Neuronal stem cell (in vitro differentiated cells): ENCODE results near the gene NF2.

Experiments
- DNase-seq: peaks from one replicate; pipeline ENCODE4 v3.0.0-alpha.2; 2013; ENCODE audit warnings: low spot score
- H2AFZ ChIP-seq: one replicate; pipeline ENCODE4 v1.6.1; 2013; ENCODE audit warnings: mild to moderate bottlenecking, low read length, inconsistent platforms
- H2AK5ac ChIP-seq: 2 replicates; pipeline ENCODE4 v1.6.1; 2013; ENCODE audit warnings: low read depth, mild to moderate bottlenecking, inconsistent platforms, low read length, moderate library complexity, mixed read lengths
- H2BK120ac ChIP-seq: 2 replicates; pipeline ENCODE4 v1.6.1; 2013; ENCODE audit warnings: low read depth, mild to moderate bottlenecking, inconsistent platforms, low read length, moderate library complexity, mixed read lengths
- H2BK12ac ChIP-seq: one replicate; pipeline ENCODE4 v1.6.1; 2013; ENCODE audit warnings: low read length, inconsistent platforms
- H2BK15ac ChIP-seq: 2 replicates; pipeline ENCODE4 v1.6.1; 2013; ENCODE audit warnings: mild to moderate bottlenecking, low read length, inconsistent platforms, mixed read lengths
- H2BK5ac ChIP-seq: one replicate; pipeline ENCODE4 v1.6.1; 2013; ENCODE audit warnings: inconsistent platforms, mild to moderate bottlenecking, low read length, moderate library complexity
- H3K14ac ChIP-seq: one replicate; pipeline ENCODE4 v1.6.1; 2013; ENCODE audit warnings: low read length, inconsistent platforms
- H3K18ac ChIP-seq: 2 replicates; pipeline ENCODE4 v1.6.1; 2013; ENCODE audit warnings: low read length, inconsistent platforms
- H3K23ac ChIP-seq: 2 replicates; pipeline ENCODE4 v1.6.1; 2013; ENCODE audit warnings: low read depth, mild to moderate bottlenecking, mixed read lengths, low read length, inconsistent platforms; ENCODE audit not compliant: poor library complexity
- H3K27ac ChIP-seq: replicated peaks from 3 replicates; pipeline ENCODE4 v1.5.1; 2013; ENCODE audit warnings: low read length, inconsistent platforms
- H3K27me3 ChIP-seq, 3 experiments: 2 replicates each; pipeline ENCODE4 v1.6.1; 2013; ENCODE audit warnings: low read length in 3 of 3, mild to moderate bottlenecking in 2 of 3, inconsistent platforms in 1 of 3, low read depth in 1 of 3, mixed read lengths in 1 of 3, moderate library complexity in 1 of 3; ENCODE audit not compliant: control insufficient read depth in 3 of 3, insufficient read depth in 3 of 3
- H3K36me3 ChIP-seq, 2 donors: replicated peaks in 1 of 2; 2 replicates each; pipeline ENCODE4 v1.6.1; 2013; ENCODE audit warnings: low read length in 2 of 2; ENCODE audit not compliant: control insufficient read depth in 2 of 2, insufficient read depth in 2 of 2
- H3K4ac ChIP-seq: 2 replicates; pipeline ENCODE4 v1.6.1; 2013; ENCODE audit warnings: inconsistent platforms, mild to moderate bottlenecking, low read length, moderate library complexity
- H3K4me1 ChIP-seq, 2 donors: 1 replicate in 1 of 2; 2 replicates in 1 of 2; pipeline ENCODE4 v1.6.1; 2013; ENCODE audit warnings: low read length in 2 of 2, low read depth in 1 of 2; ENCODE audit not compliant: control insufficient read depth in 2 of 2, insufficient read depth in 1 of 2
- H3K4me2 ChIP-seq: one replicate; pipeline ENCODE4 v1.6.1; 2013; ENCODE audit warnings: mild to moderate bottlenecking, low read length, inconsistent platforms; ENCODE audit not compliant: insufficient read depth, poor library complexity, severe bottlenecking
- H3K4me3 ChIP-seq, 2 donors: 2 replicates each; pipeline ENCODE4 v1.5.1; 2013; ENCODE audit warnings: low read length in 2 of 2, mild to moderate bottlenecking in 2 of 2, inconsistent platforms in 1 of 2, moderate library complexity in 1 of 2
- H3K79me1 ChIP-seq: one replicate; pipeline ENCODE4 v1.6.1; 2013; ENCODE audit warnings: low read depth, mild to moderate bottlenecking, inconsistent platforms, low read length, moderate library complexity
- H3K9ac ChIP-seq: one replicate; pipeline ENCODE4 v1.6.1; 2013; ENCODE audit warnings: mild to moderate bottlenecking, low read depth, low read length, inconsistent platforms; ENCODE audit not compliant: poor library complexity
- H3K9me3 ChIP-seq, 2 donors: replicated peaks in 1 of 2; 2 replicates each; pipeline versions ENCODE3 to v1.6.1; 2013; ENCODE audit warnings: low read length in 2 of 2, mild to moderate bottlenecking in 2 of 2, inconsistent platforms in 1 of 2, low read depth in 1 of 2, mixed read lengths in 1 of 2, moderate library complexity in 1 of 2; ENCODE audit not compliant: control insufficient read depth in 2 of 2, insufficient read depth in 1 of 2
- H4K8ac ChIP-seq: one replicate; pipeline ENCODE4 v1.6.1; 2013; ENCODE audit warnings: low read depth, mild to moderate bottlenecking, inconsistent platforms, low read length, moderate library complexity
- H4K91ac ChIP-seq: one replicate; pipeline ENCODE4 v1.6.1; 2013; ENCODE audit warnings: low read length, low read depth, mild to moderate bottlenecking, inconsistent platforms; ENCODE audit not compliant: poor library complexity
- WGBS, 2 donors: extraction: QIAGEN DNeasy Blood & Tissue Kit; methylation state at CpG; one replicate each; pipeline ENCODE4 v1.1.7; 2013; ENCODE audit warnings: missing lambda C conversion rate in 2 of 2, mixed read lengths in 1 of 2; ENCODE audit not compliant: insufficient read length in 2 of 2, insufficient replicate concordance in 1 of 2; ENCODE audit errors: extremely low coverage in 2 of 2; 5-methylcytosine and 5-hydroxymethylcytosine counted together

NF2 gene

DNA sequence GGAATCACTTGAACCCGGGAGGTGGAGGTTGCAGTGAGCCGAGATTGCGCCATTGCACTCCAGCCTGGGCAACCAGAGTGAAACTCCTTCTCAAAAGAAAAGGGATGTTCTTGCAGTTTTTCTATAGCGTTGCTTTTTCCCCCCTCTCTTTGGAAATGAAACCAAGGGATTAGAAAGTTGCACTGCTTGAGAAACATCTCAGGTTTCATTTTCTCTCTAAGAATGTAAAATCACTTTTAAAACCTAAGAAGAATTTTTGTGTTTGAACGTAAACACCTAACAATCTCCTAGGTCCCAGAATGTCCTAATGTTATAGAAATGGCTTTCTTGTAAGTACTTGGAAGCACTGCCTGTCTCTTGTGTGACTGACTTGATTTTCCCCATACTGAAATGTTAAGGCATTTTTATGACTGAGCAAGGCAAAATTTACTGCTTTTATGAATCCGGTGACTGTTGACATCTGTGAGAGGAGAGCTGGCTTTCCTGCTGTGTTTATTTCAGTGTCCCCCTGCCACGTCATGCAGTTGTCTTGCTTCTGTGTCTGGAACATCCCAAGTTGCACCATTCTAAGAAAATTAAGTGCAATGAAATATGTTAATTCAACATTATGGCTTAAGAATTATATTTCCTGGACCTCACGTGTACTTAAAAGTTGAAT, 37.7 kb downstream of the NF2 start:
- Histone ChIP-seq H4K91ac (no peak overlapping the region), H3K14ac (no peak overlapping the region), H3K79me1 (no peaks in the 10 kb centered on the region), H3K27ac (no peak overlapping the region), H3K23ac (no peak overlapping the region), H3K36me3 (peaks cover 4 to 48% of the 10 kb centered on the region in 2 donors), H3K4me2 (no peak overlapping the region), H2AFZ (no peak overlapping the region), H2AK5ac (no peak overlapping the region), H4K8ac (no peak overlapping the region), H3K9ac (no peak overlapping the region), H3K4me3 (no peak overlapping the region), H3K9me3 (peaks cover 2 to 4% of the 10 kb centered on the region in 2 donors), H3K4me1 (peaks cover 0 to 2% of the 10 kb centered on the region in 2 donors), H3K4ac (no peak overlapping the region), H2BK120ac (no peak overlapping the region), H3K18ac (no peak overlapping the region), H2BK12ac (no peak overlapping the region), H2BK15ac (no peak overlapping the region), H3K27me3 (no peaks in the 10 kb centered on the region), H2BK5ac (no peak overlapping the region)
- WGBS, 2 donors, result no CpG with 5 or more reads among the region's 8 CpGs
- DNase-seq, result no peak

GRCh38 chr22:29641700-29642330, 38.4 kb downstream of the NF2 start:
- H3K4me2 ChIP-seq, result no peak overlapping the region
- H3K9me3 ChIP-seq, result peaks cover 2 to 4% of the 10 kb centered on the region in 2 donors
- no peaks in the 10 kb centered on the region for H3K27me3 ChIP-seq
- H3K14ac ChIP-seq, result no peak overlapping the region
- no peak overlapping the region for H2AK5ac ChIP-seq
- H3K79me1 ChIP-seq, result no peaks in the 10 kb centered on the region
- no peak overlapping the region for H2BK12ac ChIP-seq
- H2BK15ac ChIP-seq, result no peak overlapping the region
- H3K4ac ChIP-seq, result no peak overlapping the region
- no peak overlapping the region for H3K18ac ChIP-seq
- H2BK120ac ChIP-seq, result no peak overlapping the region
- H2BK5ac ChIP-seq, result no peak overlapping the region
- H3K4me3 ChIP-seq, result no peak overlapping the region
- WGBS, 2 donors, result no CpG with 5 or more reads among the region's 10 CpGs
- peaks cover 4 to 48% of the 10 kb centered on the region in 2 donors for H3K36me3 ChIP-seq
- H3K27ac ChIP-seq, result no peak overlapping the region
- H4K91ac ChIP-seq, result no peak overlapping the region
- no peak overlapping the region for H3K9ac ChIP-seq
- H3K4me1 ChIP-seq, result no peaks in the 10 kb centered on the region
- DNase-seq, result no peak
- H4K8ac ChIP-seq, result no peak overlapping the region
- H2AFZ ChIP-seq, result no peak overlapping the region
- no peak overlapping the region for H3K23ac ChIP-seq

- Histone ChIP-seq H3K4ac (no peak overlapping the region), H3K14ac (no peak overlapping the region), H3K9me3 (peaks cover 2 to 4% of the 10 kb centered on the region in 2 donors), H3K9ac (no peak overlapping the region), H3K27me3 (no peaks in the 10 kb centered on the region), H4K91ac (no peak overlapping the region), H3K23ac (no peak overlapping the region), H3K27ac (no peak overlapping the region), H2AK5ac (no peak overlapping the region), H3K36me3 (peaks cover 4 to 46% of the 10 kb centered on the region in 2 donors), H3K4me3 (no peak overlapping the region), H3K4me2 (no peak overlapping the region), H3K18ac (no peak overlapping the region), H4K8ac (no peak overlapping the region), H2BK15ac (no peak overlapping the region), H3K4me1 (no peaks in the 10 kb centered on the region), H2BK120ac (no peak overlapping the region), H2BK12ac (no peak overlapping the region), H3K79me1 (no peaks in the 10 kb centered on the region), H2AFZ (no peak overlapping the region), H2BK5ac (no peak overlapping the region)
- DNase-seq, result no peak
- WGBS, 2 donors, result no CpG with 5 or more reads among the region's 4 CpGs
Observed at GRCh38 chr22:29642694-29643093, 39.3 kb downstream of the NF2 start.

DNA sequence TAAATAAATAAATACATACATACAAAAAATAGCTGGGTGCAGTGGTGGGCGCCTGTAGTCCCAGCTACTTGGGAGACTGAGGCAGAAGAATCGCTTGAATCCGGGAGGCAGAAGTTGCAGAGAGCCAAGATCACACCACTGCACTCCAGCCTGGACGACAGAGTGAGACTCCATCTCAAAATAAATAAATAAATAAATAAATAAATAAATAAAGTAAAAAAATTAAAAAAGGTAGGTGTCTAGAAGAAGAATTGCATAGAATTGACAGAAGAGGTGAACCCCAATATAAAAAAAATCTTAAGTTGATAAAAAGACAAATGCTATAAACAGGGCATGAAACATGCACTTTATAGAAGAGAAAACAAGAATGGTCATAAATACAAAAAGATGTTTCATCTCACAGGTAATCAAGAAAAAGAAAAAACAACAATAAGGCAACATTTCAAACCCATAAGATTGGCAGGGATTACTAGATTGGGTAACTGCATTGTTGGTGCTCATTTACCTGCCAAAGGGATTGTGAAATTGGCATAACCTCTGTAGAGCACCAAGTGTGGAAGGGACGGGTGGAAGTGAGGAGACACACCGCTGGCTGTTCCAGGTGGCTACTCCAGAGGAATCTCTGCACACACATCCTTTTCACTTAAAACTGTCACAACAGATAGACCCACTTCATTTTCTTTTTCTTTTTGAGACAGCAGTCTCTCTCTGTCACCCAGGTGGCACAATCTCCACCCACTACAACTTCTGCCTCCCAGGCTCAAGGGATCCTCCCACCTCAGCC, 44.7 kb downstream of the NF2 start:
- Histone ChIP-seq H3K9ac (no peak overlapping the region), H3K4me1 (no peaks in the 10 kb centered on the region), H2AFZ (no peak overlapping the region), H3K27ac (no peak overlapping the region), H3K4me2 (no peak overlapping the region), H3K9me3 (peaks cover 0 to 4% of the 10 kb centered on the region in 2 donors), H2BK12ac (no peak overlapping the region), H4K8ac (no peak overlapping the region), H3K4me3 (no peak overlapping the region), H3K36me3 (peaks cover 0 to 31% of the 10 kb centered on the region in 2 donors), H2BK120ac (no peak overlapping the region), H3K23ac (no peak overlapping the region), H3K14ac (no peak overlapping the region), H4K91ac (no peak overlapping the region), H3K4ac (no peak overlapping the region), H2AK5ac (no peak overlapping the region), H3K79me1 (no peaks in the 10 kb centered on the region), H2BK15ac (no peak overlapping the region), H3K18ac (no peak overlapping the region), H2BK5ac (no peak overlapping the region), H3K27me3 (no peaks in the 10 kb centered on the region)
- no CpG with 5 or more reads among the region's 6 CpGs for WGBS, 2 donors
- no peak for DNase-seq
